ENCODE data around the gene MSRB3. TPM values are rescaled to one million over a fixed set of nuclear protein-coding genes. Genes with fewer than 3 reads are reported as not detected.
"Not testable (repeated sequence)": the region's sequence is repeated elsewhere in the genome, so short reads cannot be mapped to it uniquely, and the experiment has no call there.

The MSRB3 gene
- total and polyA plus RNA-seq, 10 of the 15 experiments (the other 5 are each of a cell fraction or from before 2014, with no cell fraction given) = 0.07 to 2.7 (median 1.3) TPM

DNA sequence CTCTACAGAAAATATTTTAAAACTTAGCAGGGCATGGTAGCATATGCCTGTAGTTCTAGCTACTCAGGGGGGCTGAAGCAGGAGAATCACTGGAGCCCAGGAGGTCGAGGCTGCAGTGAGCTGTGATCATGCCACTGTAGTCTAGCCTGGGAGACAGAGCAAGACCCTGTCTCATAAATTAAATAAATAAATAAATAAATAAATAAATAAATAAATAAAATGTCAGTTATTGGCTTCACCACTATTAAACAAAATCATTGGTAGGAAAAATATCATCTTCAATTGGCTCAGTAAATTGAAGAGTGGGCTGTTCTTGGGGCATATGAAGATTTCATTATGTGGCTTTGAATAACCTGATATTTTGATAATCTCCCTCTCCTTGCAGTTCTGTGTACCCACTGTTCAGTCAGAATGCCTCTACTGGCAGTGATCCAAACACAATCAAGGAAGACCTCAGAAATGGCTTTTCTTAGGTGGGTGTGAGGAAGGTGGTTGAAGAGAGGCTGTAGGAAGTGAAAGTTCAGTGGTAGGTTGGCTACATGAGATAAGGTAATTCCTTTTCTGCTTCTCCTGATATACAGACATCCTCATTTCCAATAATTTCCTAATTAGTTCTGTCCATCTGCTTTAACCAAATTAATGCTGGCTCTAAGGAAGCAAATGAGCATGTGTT, 175.8 kb downstream of the MSRB3 start (continued):
- TF ChIP-seq, protein P1, sequence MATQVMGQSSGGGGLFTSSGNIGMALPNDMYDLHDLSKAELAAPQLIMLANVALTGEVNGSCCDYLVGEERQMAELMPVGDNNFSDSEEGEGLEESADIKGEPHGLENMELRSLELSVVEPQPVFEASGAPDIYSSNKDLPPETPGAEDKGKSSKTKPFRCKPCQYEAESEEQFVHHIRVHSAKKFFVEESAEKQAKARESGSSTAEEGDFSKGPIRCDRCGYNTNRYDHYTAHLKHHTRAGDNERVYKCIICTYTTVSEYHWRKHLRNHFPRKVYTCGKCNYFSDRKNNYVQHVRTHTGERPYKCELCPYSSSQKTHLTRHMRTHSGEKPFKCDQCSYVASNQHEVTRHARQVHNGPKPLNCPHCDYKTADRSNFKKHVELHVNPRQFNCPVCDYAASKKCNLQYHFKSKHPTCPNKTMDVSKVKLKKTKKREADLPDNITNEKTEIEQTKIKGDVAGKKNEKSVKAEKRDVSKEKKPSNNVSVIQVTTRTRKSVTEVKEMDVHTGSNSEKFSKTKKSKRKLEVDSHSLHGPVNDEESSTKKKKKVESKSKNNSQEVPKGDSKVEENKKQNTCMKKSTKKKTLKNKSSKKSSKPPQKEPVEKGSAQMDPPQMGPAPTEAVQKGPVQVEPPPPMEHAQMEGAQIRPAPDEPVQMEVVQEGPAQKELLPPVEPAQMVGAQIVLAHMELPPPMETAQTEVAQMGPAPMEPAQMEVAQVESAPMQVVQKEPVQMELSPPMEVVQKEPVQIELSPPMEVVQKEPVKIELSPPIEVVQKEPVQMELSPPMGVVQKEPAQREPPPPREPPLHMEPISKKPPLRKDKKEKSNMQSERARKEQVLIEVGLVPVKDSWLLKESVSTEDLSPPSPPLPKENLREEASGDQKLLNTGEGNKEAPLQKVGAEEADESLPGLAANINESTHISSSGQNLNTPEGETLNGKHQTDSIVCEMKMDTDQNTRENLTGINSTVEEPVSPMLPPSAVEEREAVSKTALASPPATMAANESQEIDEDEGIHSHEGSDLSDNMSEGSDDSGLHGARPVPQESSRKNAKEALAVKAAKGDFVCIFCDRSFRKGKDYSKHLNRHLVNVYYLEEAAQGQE (IDR thresholded peaks at IDR 0.05; ENCODE audit: low read depth, low read length) = no peak
- TF ChIP-seq POLR2AphosphoS2 (IDR thresholded peaks at IDR 0.05; ENCODE audit: low read depth, low read length) = no peak
- TF ChIP-seq, protein P2, sequence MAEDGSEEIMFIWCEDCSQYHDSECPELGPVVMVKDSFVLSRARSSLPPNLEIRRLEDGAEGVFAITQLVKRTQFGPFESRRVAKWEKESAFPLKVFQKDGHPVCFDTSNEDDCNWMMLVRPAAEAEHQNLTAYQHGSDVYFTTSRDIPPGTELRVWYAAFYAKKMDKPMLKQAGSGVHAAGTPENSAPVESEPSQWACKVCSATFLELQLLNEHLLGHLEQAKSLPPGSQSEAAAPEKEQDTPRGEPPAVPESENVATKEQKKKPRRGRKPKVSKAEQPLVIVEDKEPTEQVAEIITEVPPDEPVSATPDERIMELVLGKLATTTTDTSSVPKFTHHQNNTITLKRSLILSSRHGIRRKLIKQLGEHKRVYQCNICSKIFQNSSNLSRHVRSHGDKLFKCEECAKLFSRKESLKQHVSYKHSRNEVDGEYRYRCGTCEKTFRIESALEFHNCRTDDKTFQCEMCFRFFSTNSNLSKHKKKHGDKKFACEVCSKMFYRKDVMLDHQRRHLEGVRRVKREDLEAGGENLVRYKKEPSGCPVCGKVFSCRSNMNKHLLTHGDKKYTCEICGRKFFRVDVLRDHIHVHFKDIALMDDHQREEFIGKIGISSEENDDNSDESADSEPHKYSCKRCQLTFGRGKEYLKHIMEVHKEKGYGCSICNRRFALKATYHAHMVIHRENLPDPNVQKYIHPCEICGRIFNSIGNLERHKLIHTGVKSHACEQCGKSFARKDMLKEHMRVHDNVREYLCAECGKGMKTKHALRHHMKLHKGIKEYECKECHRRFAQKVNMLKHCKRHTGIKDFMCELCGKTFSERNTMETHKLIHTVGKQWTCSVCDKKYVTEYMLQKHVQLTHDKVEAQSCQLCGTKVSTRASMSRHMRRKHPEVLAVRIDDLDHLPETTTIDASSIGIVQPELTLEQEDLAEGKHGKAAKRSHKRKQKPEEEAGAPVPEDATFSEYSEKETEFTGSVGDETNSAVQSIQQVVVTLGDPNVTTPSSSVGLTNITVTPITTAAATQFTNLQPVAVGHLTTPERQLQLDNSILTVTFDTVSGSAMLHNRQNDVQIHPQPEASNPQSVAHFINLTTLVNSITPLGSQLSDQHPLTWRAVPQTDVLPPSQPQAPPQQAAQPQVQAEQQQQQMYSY (CRISPR knock-in tag; IDR thresholded peaks at IDR 0.05) = no peak

DNA sequence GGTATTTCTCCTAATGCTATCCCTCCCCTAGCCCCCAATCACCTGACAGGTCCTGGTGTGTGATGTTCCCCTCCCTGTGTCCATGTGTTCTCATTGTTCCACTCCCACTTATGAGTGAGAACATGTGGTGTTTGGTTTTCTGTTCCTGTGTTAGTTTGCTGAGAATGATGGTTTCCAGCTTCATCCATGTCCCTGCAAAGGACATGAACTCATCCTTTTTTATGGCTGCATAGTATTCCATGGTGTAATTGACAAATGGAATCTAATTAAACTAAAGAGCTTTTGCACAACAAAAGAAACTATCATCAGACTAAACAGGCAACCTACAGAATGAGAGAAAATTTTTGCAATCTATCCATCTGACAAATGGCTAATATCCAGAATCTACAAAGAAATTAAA, 178.9 kb downstream of the MSRB3 start:
- BruUV-seq (replicated peaks); H4K20me1 ChIP-seq (ENCODE audit: control insufficient read depth, insufficient read depth); CTCF ChIA-PET; POLR2A ChIA-PET; DNase-seq (ENCODE audit: low read depth, low spot score); H3K79me2 ChIP-seq (ENCODE audit: control insufficient read depth, insufficient read depth, low read length); H3K4me1 ChIP-seq (ENCODE audit: control insufficient read depth, insufficient read depth, low read length); ATAC-seq; RAD21 ChIA-PET (ENCODE audit: unreplicated experiment); SMC1A ChIA-PET (ENCODE audit: uncharacterized antibody, unreplicated experiment); H3K27ac ChIP-seq (ENCODE audit: control insufficient read depth, insufficient read depth); H3K4me3 ChIP-seq; H3K27me3 ChIP-seq (replicated peaks in 1 of 2; ENCODE audit: control insufficient read depth in 2 of 2, insufficient read depth in 2 of 2, low read length in 1 of 2); H3K9me3 ChIP-seq (replicated peaks; ENCODE audit: control insufficient read depth, insufficient read depth, low read length); in situ Hi-C loops (cut with MboI); H3K36me3 ChIP-seq (ENCODE audit: control insufficient read depth in 2 of 2, insufficient read depth in 2 of 2, low read length in 1 of 2); H2AFZ ChIP-seq (ENCODE audit: control insufficient read depth, low read depth, low read length); FAIRE-seq; H3K9ac ChIP-seq (ENCODE audit: control insufficient read depth, insufficient read depth, low read length); H3K4me2 ChIP-seq (ENCODE audit: control insufficient read depth, insufficient read depth); intact Hi-C loops (cut with micrococcal nuclease; ENCODE audit: unreplicated experiment): not testable (repeated sequence)

Data from GM12878 (cell line).